Brain microvascular endothelial cell (primary cell): Measurements from ENCODE around the gene ZC3H8.

Experiments used
- DNase-seq: peaks from one replicate; pipeline ENCODE4 v3.0.0-alpha.2; 2020
- H3K27ac ChIP-seq: fragments of 250-450 bp; sonication (Bioruptor Pico); 2 replicates; pipeline ENCODE4 v1.5.1; 2020; ENCODE audit warnings: mild to moderate bottlenecking, moderate library complexity
- H3K27me3 ChIP-seq: fragments of 250-450 bp; sonication (Bioruptor Pico); replicated peaks from 2 replicates; pipeline ENCODE4 v1.5.1; 2020; ENCODE audit warnings: mild to moderate bottlenecking
- H3K36me3 ChIP-seq: fragments of 250-450 bp; sonication (Bioruptor Pico); replicated peaks from 2 replicates; pipeline ENCODE4 v1.5.1; 2020; ENCODE audit warnings: mild to moderate bottlenecking
- H3K4me3 ChIP-seq: 2 replicates; pipeline ENCODE4 v1.5.1; 2011; ENCODE audit warnings: low read depth, mild to moderate bottlenecking, control low read depth, low read length, moderate library complexity
- in situ Hi-C: cut with HindIII; loops from 2 replicates; pipeline ENCODE4 v1.10.0; 2017; ENCODE audit warnings: low sequenced_read_pairs, low pct_ligation_motif_present
- TF ChIP-seq, protein P1 (sequence below): IDR thresholded peaks from 2 replicates; pipeline ENCODE4 v1.5.1; 2011; ENCODE audit warnings: low read depth, mild to moderate bottlenecking, moderate library complexity, low read length, control low read depth, inconsistent platforms; ENCODE audit errors: missing control alignments

ZC3H8 gene

DNA sequence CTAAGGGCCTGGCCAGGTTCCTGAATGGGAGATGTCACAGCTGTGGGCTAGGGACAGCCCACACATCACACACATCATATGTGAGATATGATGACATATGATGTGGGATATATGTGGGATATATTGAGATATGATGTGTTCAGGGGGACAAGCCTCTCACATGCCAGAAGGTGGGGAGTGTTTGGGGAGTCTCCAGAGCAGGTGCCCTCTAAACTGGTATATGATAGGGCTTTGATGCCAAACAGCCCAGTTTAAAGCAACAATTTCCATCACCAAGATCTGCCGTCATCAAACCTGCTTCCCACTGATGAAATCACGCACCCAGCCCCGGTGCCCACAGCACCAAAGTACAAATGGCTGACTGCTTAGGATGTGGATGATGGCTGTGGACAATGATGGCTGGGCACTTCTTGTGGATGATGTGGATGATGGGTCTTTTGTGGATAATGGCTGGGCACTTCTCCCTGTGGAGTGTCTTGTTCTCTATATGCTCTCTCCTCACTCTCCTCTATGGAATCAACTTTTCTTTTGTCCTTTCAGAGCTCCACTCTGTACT is 65.8 kb downstream of the ZC3H8 start:
- TF ChIP-seq, protein P1, sequence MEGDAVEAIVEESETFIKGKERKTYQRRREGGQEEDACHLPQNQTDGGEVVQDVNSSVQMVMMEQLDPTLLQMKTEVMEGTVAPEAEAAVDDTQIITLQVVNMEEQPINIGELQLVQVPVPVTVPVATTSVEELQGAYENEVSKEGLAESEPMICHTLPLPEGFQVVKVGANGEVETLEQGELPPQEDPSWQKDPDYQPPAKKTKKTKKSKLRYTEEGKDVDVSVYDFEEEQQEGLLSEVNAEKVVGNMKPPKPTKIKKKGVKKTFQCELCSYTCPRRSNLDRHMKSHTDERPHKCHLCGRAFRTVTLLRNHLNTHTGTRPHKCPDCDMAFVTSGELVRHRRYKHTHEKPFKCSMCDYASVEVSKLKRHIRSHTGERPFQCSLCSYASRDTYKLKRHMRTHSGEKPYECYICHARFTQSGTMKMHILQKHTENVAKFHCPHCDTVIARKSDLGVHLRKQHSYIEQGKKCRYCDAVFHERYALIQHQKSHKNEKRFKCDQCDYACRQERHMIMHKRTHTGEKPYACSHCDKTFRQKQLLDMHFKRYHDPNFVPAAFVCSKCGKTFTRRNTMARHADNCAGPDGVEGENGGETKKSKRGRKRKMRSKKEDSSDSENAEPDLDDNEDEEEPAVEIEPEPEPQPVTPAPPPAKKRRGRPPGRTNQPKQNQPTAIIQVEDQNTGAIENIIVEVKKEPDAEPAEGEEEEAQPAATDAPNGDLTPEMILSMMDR: no peak
- no peaks in the 10 kb centered on the region for H3K27me3 ChIP-seq
- H3K4me3 ChIP-seq: no peak overlapping the region
- H3K36me3 ChIP-seq: no peaks in the 10 kb centered on the region
- in situ Hi-C loops: no loop called here
- H3K27ac ChIP-seq: no peak overlapping the region
- DNase-seq: no peak

DNA sequence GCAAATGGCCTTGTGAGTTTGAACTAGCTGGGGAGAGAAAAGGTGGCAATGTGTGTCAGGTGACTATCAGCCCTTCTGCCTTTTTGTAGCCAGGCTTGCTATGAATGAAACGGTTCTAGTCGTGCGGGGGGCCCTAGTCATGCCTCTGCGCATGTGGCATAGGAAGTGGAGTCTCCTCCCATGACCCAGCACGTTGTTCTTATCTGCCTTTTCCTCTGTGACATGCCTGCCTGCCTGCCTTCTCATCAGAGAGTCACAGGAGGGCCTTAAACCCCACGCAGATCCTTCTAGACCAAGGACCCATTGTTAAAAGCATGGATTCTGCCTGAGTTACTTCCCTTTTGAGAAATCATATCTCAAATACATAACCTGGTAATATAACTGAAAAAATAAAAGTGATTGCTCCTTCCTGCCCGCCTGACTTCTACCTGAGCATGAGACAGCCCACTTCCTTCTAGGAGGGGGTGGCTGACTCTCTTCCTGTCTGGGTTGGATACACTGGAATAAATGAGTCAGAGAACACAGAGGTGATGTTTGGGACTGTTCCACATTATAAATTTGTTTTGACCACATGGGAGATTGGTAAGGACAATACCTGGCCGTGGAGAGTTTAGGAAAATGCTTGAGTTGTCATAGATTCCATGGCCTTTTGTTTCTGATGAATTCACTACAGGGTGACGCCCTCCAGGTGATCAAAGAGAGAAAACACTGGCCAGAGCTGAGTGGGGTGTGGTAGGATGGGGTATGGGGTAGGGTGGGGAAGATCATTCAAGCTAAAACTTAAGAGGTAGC is 66.8 kb downstream of the ZC3H8 start:
- Histone ChIP-seq H3K27ac (no peak overlapping the region), H3K27me3 (no peaks in the 10 kb centered on the region), H3K4me3 (no peak overlapping the region), H3K36me3 (no peaks in the 10 kb centered on the region)
- TF ChIP-seq, protein P1: no peak
- in situ Hi-C loops: no loop called here
- no peak for DNase-seq

DNA sequence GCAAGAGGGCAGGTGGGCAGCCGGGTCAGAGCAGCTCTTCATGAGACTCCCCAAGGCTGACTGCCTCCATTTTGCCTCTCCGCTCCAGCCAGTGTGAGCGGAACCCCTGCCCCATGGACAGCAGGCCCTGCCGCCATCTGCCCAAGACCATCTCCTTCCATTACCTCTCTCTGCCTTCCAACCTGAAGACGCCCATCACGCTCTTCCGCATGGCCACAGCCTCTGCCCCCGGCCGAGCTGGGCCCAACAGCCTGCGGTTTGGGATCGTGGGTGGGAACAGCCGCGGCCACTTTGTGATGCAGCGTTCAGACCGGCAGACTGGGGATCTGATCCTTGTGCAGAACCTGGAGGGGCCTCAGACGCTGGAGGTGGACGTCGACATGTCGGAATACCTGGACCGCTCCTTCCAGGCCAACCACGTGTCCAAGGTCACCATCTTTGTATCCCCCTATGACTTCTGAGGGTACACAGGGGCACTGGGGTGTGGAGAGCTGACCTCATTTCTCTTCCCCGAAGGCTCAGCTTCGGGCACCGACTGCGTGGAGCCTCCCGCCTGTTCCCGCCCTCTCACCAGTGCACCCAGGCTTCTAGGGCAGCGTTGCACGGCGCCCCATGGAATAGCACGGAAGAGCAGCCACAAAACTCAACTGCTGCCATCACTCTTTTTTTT is 67.7 kb downstream of the ZC3H8 start:
- TF ChIP-seq, protein P1: no peak
- Histone ChIP-seq H3K27ac (no peak overlapping the region), H3K36me3 (no peaks in the 10 kb centered on the region)

DNA sequence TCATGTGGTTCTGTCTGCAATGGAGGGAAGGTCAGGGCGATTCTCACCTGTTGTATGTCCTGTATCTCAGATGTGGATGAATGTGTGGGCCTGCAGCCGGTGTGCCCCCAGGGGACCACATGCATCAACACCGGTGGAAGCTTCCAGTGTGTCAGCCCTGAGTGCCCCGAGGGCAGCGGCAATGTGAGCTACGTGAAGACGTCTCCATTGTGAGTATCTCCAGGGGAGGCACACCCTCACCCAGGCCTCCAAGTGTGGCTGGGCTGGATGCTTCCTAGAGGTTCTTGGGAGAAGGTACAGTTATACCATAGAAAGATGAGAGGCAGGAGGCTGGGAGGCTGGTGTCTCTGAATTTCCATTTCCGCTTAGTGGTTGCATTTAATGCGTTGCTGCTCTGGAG is 69.7 kb downstream of the ZC3H8 start:
- in situ Hi-C loops: no loop called here
- TF ChIP-seq, protein P1: no peak

More for the DNA sequence above, 67.7 kb downstream of the ZC3H8 start:
- no peak for DNase-seq
- Histone ChIP-seq H3K27me3 (peaks cover 5% of the 10 kb centered on the region), H3K4me3 (no peak overlapping the region)
- in situ Hi-C loops: no loop called here

DNA sequence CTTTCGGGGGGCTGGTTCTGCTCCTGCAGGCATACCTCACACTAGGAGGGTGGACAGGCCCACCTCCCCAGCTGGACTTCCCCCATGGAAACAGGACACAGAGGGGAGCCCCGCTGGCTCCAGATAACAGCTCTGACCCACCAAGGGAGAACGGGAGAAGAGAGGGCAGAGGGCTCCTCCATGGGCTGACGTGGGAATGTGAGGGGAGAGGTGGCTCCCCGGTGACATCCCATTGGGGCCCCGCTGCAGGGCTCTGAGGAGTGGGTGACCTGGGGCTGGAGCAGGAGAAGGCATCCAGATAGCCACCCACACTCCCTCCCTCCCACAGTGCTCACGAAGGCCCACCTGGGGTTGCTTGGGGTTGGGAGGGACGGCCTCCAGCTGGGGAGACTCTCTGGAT is 70.7 kb downstream of the ZC3H8 start:
- in situ Hi-C loops: no loop called here
- Histone ChIP-seq H3K27ac (no peak overlapping the region), H3K27me3 (peaks cover 15% of the 10 kb centered on the region), H3K36me3 (no peaks in the 10 kb centered on the region), H3K4me3 (no peak overlapping the region)
- TF ChIP-seq, protein P1: no peak
- no peak for DNase-seq

More for the DNA sequence above, 69.7 kb downstream of the ZC3H8 start:
- Histone ChIP-seq H3K27ac (no peak overlapping the region), H3K27me3 (peaks cover 15% of the 10 kb centered on the region), H3K4me3 (no peak overlapping the region), H3K36me3 (no peaks in the 10 kb centered on the region)
- DNase-seq: no peak
